ENCODE results near the gene MACROD2.

- no peak for TF ChIP-seq CTCF (IDR thresholded peaks at IDR 0.05)
- TF ChIP-seq POLR2A (IDR thresholded peaks at IDR 0.05) = no peak
- no peak for TF ChIP-seq POLR2AphosphoS5 (IDR thresholded peaks at IDR 0.05)
Observed at GRCh38 chr20:15899967-15900366, 1904.7 kb downstream of the MACROD2 start.
